NK-92 treated with Interleukin-12 subunit alpha and Interleukin-12 subunit beta, amount 100 ng/mL, for 24 hours (cell line): ENCODE measurements around the gene ZDHHC17.

Experiments
- DNase-seq: peaks from one replicate; lab custom pipeline; 2025; lab: John Stamatoyannopoulos, UW

Gene ZDHHC17

GRCh38 chr12:76820888-76821482 is 57.1 kb downstream of the ZDHHC17 start:
- no peak for DNase-seq

GRCh38 chr12:76830436-76830835 is 66.5 kb downstream of the ZDHHC17 start:
- DNase-seq: no peak

GRCh38 chr12:76836633-76837032 is 72.7 kb downstream of the ZDHHC17 start:
- no peak for DNase-seq

GRCh38 chr12:76847260-76847659 is 83.3 kb downstream of the ZDHHC17 start:
- DNase-seq: no peak

- no peak for DNase-seq
Observed at GRCh38 chr12:76848132-76848531, 84.2 kb downstream of the ZDHHC17 start.

GRCh38 chr12:76852106-76852505 is 88.2 kb downstream of the ZDHHC17 start:
- no peak for DNase-seq

- DNase-seq: no peak
Observed at GRCh38 chr12:76855271-76855670, 91.4 kb downstream of the ZDHHC17 start.

GRCh38 chr12:76856018-76856644 is 92.2 kb downstream of the ZDHHC17 start:
- no peak for DNase-seq

GRCh38 chr12:76859611-76860010 is 95.7 kb downstream of the ZDHHC17 start:
- DNase-seq: no peak

GRCh38 chr12:76860256-76860655 is 96.3 kb downstream of the ZDHHC17 start:
- no peak for DNase-seq

- no peak for DNase-seq
Observed at GRCh38 chr12:76863005-76863670, 99.2 kb downstream of the ZDHHC17 start.

- DNase-seq: no peak
Observed at GRCh38 chr12:76863837-76864236, 99.9 kb downstream of the ZDHHC17 start.

- no peak for DNase-seq
Observed at GRCh38 chr12:76864791-76865400, 101.0 kb downstream of the ZDHHC17 start.

- DNase-seq: no peak
Observed at GRCh38 chr12:76866151-76866567, 102.2 kb downstream of the ZDHHC17 start.

- no peak for DNase-seq
Observed at GRCh38 chr12:76866726-76867125, 102.8 kb downstream of the ZDHHC17 start.

- no peak for DNase-seq
Observed at GRCh38 chr12:76871082-76871481, 107.2 kb downstream of the ZDHHC17 start.

GRCh38 chr12:76871742-76872141 is 107.8 kb downstream of the ZDHHC17 start:
- DNase-seq: no peak

GRCh38 chr12:76872415-76872814 is 108.5 kb downstream of the ZDHHC17 start:
- DNase-seq: no peak

- DNase-seq: no peak
Observed at GRCh38 chr12:76874027-76874426, 110.1 kb downstream of the ZDHHC17 start.

GRCh38 chr12:76874491-76875190 is 110.7 kb downstream of the ZDHHC17 start:
- no peak for DNase-seq

GRCh38 chr12:76876696-76877229 is 112.8 kb downstream of the ZDHHC17 start:
- DNase-seq: no peak
